CD4-positive, alpha-beta T cell (primary cell): Measurements from ENCODE around the gene SORCS2. TPM values are rescaled to one million over a fixed set of nuclear protein-coding genes. Genes with fewer than 3 reads are reported as not detected.

Experiments
- ATAC-seq: fragments of 200-7000 bp; cut with Tn5 transposase; one replicate; pipeline ENCODE4 v1.10.0; 2022; ENCODE audit warnings: mild to moderate bottlenecking; ENCODE audit not compliant: poor library complexity
- CTCF ChIA-PET: fragments of 350-600 bp; sonication (Branson Sonifier 250); formaldehyde crosslinking; loops from one replicate; lab custom pipeline; 2021; ENCODE audit warnings: antibody characterized with exemption, inconsistent platforms; lab: Charles Lee
- POLR2A ChIA-PET: fragments of 350-600 bp; sonication (Branson Sonifier 250); formaldehyde crosslinking; loops from one replicate; lab custom pipeline; 2021; ENCODE audit warnings: antibody characterized with exemption, inconsistent platforms; lab: Charles Lee
- DNase-seq, 14 experiments: peaks; one replicate each; pipeline ENCODE4 v3.0.0-alpha.2; 2013 to 2020; ENCODE audit warnings: mixed read lengths in 2 of 14
- H3K27ac ChIP-seq, 2 donors: one replicate each; pipeline versions ENCODE4 v1.5.1 to v1.7.0; 2013; ENCODE audit warnings: low read length in 2 of 2, low read depth in 1 of 2, mild to moderate bottlenecking in 1 of 2
- H3K27me3 ChIP-seq, 2 experiments: 1 replicate in 1 of 2; 2 replicates in 1 of 2; pipeline versions ENCODE4 v1.6.1 to v1.7.0; 2013; ENCODE audit warnings: low read length in 2 of 2, control low read depth in 1 of 2, mild to moderate bottlenecking in 1 of 2, moderate library complexity in 1 of 2; ENCODE audit not compliant: insufficient read depth in 2 of 2, control insufficient read depth in 1 of 2
- H3K36me3 ChIP-seq: one replicate; pipeline ENCODE4 v1.6.1; 2013; ENCODE audit warnings: low read length, control low read depth; ENCODE audit not compliant: insufficient read depth
- H3K4me1 ChIP-seq: one replicate; pipeline ENCODE4 v1.6.1; 2013; ENCODE audit warnings: low read length, control low read depth; ENCODE audit not compliant: insufficient read depth
- H3K4me3 ChIP-seq: one replicate; pipeline ENCODE4 v1.5.1; 2013; ENCODE audit warnings: mild to moderate bottlenecking, low read length, moderate library complexity
- H3K9me3 ChIP-seq, 2 experiments: 1 replicate in 1 of 2; 2 replicates in 1 of 2; pipeline versions ENCODE4 v1.6.1 to v1.7.0; 2013; ENCODE audit warnings: low read length in 2 of 2, mild to moderate bottlenecking in 2 of 2, control low read depth in 1 of 2, moderate library complexity in 1 of 2; ENCODE audit not compliant: control insufficient read depth in 1 of 2, insufficient read depth in 1 of 2
- H3K27ac Mint-ChIP-seq: one replicate; pipeline ENCODE4 v1.8.0; 2020; ENCODE audit warnings: mixed read lengths
- H3K27me3 Mint-ChIP-seq: one replicate; pipeline ENCODE4 v1.8.0; 2021; ENCODE audit warnings: mixed read lengths
- H3K36me3 Mint-ChIP-seq: one replicate; pipeline ENCODE4 v1.8.0; 2021; ENCODE audit warnings: low read depth, mixed read lengths
- H3K4me1 Mint-ChIP-seq: one replicate; pipeline ENCODE4 v1.8.0; 2021; ENCODE audit warnings: low read depth, mixed read lengths
- H3K4me3 Mint-ChIP-seq: one replicate; pipeline ENCODE4 v1.8.0; 2020; ENCODE audit warnings: mild to moderate bottlenecking, mixed read lengths
- H3K9me3 Mint-ChIP-seq: one replicate; pipeline ENCODE4 v1.8.0; 2020; ENCODE audit warnings: mixed read lengths
- intact Hi-C, 2 experiments: fragments of 100-400 bp; cut with DNase I in 1 of 2; cut with micrococcal nuclease in 1 of 2; formaldehyde crosslinking; loops; one replicate each; pipeline versions ENCODE4 v1.15.1 to v1.9.0; 2023 to 2025; cut with DNase I, micrococcal nuclease
- total RNA-seq, 174 experiments: library from RNA in 2 of 174; stranded (reverse) in 2 of 174; gene quantifications; one replicate each; pipeline ENCODE4 v1.2.3 and lab custom pipeline; 2021 to 2026
- TF ChIP-seq, protein P1 (sequence below): fragments of 200-600 bp; IDR thresholded peaks from one replicate; pipeline ENCODE4 v1.8.0; 2022; ENCODE audit warnings: antibody characterized with exemption, mild to moderate bottlenecking

SORCS2 gene
- total RNA-seq, 2 experiments from 2014 or later = not detected

DNA sequence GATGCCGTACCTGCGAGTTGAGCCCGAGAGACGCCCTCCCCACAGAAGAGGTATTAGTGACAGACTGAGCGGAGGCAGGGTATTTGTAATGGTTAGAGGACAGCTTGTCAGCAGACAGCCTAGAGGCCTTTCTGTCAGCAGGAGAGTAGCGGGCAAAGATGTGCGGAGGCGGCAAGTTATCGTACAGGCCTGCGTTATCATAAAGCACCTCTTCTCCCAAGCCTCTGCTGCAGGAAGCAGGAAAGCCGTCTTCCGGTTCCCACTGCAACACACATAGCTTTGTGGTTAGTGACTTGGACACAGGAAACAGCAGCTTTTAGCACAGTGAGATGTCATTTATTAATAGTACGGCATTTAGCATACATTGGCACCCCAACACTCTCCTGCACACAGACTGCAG is 589.0 kb downstream of the SORCS2 start:
- H3K27ac ChIP-seq = no peak overlapping the region

DNA sequence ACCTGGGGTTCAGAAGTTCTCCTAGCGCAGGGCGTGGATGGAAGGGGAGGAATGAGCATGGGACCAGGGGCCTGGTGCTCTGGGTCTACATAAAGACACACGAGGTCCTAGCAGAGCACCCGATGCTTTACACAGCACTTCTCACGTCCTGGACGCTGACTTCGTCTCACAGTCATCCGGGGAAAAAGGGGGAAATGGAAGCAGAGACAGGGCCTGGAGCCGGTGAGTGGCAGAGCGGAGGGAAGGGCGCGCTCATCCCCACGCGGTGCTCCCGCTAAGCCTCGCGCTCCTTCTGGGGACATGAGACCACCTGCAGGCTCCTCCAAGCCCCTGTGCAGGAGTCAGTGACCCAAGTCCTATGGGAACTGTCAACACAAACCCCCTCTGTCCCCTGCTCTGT is 589.7 kb downstream of the SORCS2 start:
- H3K9me3 Mint-ChIP-seq = no peaks in the 10 kb centered on the region
- H3K27ac Mint-ChIP-seq = no peak overlapping the region
- intact Hi-C loops = no loop called here

More for the DNA sequence above, 589.0 kb downstream of the SORCS2 start:
- no peak overlapping the region for H3K4me3 ChIP-seq
- H3K4me1 ChIP-seq = peaks cover 13% of the 10 kb centered on the region
- CTCF ChIA-PET = interaction anchor here (1.1 kb wide), 1 partner anchor 21 kb away, joined by 4 read pairs; no protein-coding TSS in a partner anchor
- peaks cover 42% of the 10 kb centered on the region for H3K36me3 Mint-ChIP-seq
- intact Hi-C loops = no loop called here
- no peaks in the 10 kb centered on the region for H3K9me3 ChIP-seq
- ATAC-seq (no peak), DNase-seq (peak in 2 of 14 experiments; percentile 20 to 24)
- H3K27me3 Mint-ChIP-seq = no peaks in the 10 kb centered on the region
- POLR2A ChIA-PET = no interaction called here
- H3K4me3 Mint-ChIP-seq = peak overlapping the region; percentile 34
- TF ChIP-seq, protein P1, sequence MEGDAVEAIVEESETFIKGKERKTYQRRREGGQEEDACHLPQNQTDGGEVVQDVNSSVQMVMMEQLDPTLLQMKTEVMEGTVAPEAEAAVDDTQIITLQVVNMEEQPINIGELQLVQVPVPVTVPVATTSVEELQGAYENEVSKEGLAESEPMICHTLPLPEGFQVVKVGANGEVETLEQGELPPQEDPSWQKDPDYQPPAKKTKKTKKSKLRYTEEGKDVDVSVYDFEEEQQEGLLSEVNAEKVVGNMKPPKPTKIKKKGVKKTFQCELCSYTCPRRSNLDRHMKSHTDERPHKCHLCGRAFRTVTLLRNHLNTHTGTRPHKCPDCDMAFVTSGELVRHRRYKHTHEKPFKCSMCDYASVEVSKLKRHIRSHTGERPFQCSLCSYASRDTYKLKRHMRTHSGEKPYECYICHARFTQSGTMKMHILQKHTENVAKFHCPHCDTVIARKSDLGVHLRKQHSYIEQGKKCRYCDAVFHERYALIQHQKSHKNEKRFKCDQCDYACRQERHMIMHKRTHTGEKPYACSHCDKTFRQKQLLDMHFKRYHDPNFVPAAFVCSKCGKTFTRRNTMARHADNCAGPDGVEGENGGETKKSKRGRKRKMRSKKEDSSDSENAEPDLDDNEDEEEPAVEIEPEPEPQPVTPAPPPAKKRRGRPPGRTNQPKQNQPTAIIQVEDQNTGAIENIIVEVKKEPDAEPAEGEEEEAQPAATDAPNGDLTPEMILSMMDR = no peak
- peak overlapping the region; percentile 81 for H3K27ac Mint-ChIP-seq
- no peaks in the 10 kb centered on the region for H3K9me3 Mint-ChIP-seq
- no peaks in the 10 kb centered on the region for H3K27me3 ChIP-seq
- peaks cover 26% of the 10 kb centered on the region for H3K36me3 ChIP-seq
- peaks cover 35% of the 10 kb centered on the region for H3K4me1 Mint-ChIP-seq

DNA sequence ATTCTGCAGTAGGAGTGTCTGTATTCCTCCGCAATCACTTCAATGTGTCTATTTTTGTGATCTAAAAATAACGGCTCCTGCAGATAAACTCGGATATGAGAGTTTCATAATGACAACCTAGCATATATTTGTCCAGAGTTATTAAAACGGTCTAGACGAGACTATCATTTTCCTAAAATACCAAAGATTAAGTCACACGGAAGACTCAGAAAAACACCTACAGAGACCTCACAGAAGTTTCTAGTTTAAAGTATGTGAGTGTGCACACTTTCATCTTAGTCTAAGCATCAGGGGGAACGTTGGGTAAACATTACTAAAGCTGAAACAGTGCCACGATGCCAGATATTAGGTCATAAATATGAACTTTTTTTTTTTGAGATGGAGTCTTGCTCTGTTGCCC is 590.4 kb downstream of the SORCS2 start:
- peaks cover 17% of the 10 kb centered on the region for H3K36me3 ChIP-seq
- H3K9me3 ChIP-seq = no peaks in the 10 kb centered on the region
- Mint-ChIP-seq H3K36me3 (peaks cover 41% of the 10 kb centered on the region), H3K27me3 (no peaks in the 10 kb centered on the region), H3K9me3 (no peaks in the 10 kb centered on the region), H3K4me1 (peaks cover 35% of the 10 kb centered on the region), H3K27ac (peak overlapping the region; percentile 36), H3K4me3 (no peak overlapping the region)
- DNase-seq = no peak
- POLR2A ChIA-PET = no interaction called here
- no peaks in the 10 kb centered on the region for H3K27me3 ChIP-seq
- H3K4me1 ChIP-seq = peaks cover 11% of the 10 kb centered on the region
- TF ChIP-seq, protein P1 = no peak
- H3K4me3 ChIP-seq = no peak overlapping the region
- intact Hi-C loops = no loop called here
- H3K27ac ChIP-seq = no peak overlapping the region
- CTCF ChIA-PET = interaction anchor here (0.6 to 1.2 kb wide), 2 partner anchors 19 to 21 kb away, joined by 3 read pairs; no protein-coding TSS in a partner anchor
- no peak for ATAC-seq

More for the DNA sequence above, 589.7 kb downstream of the SORCS2 start:
- H3K4me3 ChIP-seq = no peak overlapping the region
- TF ChIP-seq, protein P1 = no peak
- H3K27me3 Mint-ChIP-seq = no peaks in the 10 kb centered on the region
- H3K27ac ChIP-seq = no peak overlapping the region
- ChIA-PET CTCF (interaction anchor here (1.2 kb wide), 1 partner anchor 20 kb away, joined by 3 read pairs; no protein-coding TSS in a partner anchor), POLR2A (no interaction called here)
- ATAC-seq (no peak), DNase-seq (no peak)
- H3K4me3 Mint-ChIP-seq = no peak overlapping the region
- H3K36me3 Mint-ChIP-seq = peaks cover 44% of the 10 kb centered on the region
- peaks cover 35% of the 10 kb centered on the region for H3K4me1 Mint-ChIP-seq
- H3K4me1 ChIP-seq = peaks cover 13% of the 10 kb centered on the region
- peaks cover 25% of the 10 kb centered on the region for H3K36me3 ChIP-seq
- H3K9me3 ChIP-seq = no peaks in the 10 kb centered on the region
- no peaks in the 10 kb centered on the region for H3K27me3 ChIP-seq
